Hematopoietic multipotent progenitor cell treated with erythropoietin and hydrocortisone succinate and interleukin-3 and kit ligand, for 17 days (in vitro differentiated cells): Measurements from ENCODE around the gene AHCYL2.
"Not testable (repeated sequence)": the region's sequence is repeated elsewhere in the genome, so short reads cannot be mapped to it uniquely, and the experiment has no call there.

Experiments used
- DNase-seq: peaks from one replicate; pipeline ENCODE4 v3.0.0-alpha.2; 2015; ENCODE audit warnings: low spot score

Gene AHCYL2

DNA sequence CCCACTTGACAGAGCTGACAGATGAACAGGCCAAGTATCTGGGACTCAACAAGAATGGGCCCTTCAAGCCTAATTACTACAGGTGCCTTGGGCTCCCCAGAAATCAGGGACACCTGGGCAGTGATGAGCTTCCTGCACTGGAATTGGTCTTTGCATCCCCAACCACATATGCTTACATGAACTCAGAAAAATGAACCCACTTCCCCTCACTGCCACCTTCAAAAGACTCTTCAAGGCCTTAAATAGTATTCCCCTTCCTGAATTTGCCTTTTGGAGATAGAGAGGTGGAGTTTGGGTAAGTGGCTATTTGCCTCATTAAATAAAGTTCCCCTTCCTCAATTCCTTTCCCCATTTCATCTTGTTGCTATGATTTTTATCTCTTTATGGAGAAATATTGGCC, 201.7 kb downstream of the AHCYL2 start:
- no peak for DNase-seq

DNA sequence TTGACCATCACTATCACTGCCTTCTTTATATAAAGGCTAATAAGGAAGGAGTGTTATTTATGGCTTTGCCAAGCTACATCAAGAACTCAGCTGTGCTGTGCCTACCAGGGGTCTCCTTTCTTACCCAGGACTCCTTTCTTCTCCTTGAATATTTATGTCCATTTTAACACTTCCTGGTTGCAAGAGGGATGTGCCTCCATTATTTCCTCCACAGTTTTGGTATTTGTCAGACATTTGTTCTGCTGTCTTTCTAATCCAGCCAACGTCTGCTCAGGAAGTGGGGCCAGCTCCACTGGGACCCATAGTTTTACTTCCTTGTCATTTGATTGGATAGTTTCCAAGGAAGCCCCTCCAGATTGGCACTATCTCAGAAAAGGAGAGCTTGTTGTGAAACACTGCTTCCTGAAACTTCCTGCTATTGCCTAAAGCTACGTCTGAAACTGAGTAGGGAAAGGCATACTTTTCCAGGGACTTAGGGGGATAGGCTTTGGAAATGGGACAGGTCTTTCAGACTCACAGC, 202.8 kb downstream of the AHCYL2 start:
- no peak for DNase-seq

DNA sequence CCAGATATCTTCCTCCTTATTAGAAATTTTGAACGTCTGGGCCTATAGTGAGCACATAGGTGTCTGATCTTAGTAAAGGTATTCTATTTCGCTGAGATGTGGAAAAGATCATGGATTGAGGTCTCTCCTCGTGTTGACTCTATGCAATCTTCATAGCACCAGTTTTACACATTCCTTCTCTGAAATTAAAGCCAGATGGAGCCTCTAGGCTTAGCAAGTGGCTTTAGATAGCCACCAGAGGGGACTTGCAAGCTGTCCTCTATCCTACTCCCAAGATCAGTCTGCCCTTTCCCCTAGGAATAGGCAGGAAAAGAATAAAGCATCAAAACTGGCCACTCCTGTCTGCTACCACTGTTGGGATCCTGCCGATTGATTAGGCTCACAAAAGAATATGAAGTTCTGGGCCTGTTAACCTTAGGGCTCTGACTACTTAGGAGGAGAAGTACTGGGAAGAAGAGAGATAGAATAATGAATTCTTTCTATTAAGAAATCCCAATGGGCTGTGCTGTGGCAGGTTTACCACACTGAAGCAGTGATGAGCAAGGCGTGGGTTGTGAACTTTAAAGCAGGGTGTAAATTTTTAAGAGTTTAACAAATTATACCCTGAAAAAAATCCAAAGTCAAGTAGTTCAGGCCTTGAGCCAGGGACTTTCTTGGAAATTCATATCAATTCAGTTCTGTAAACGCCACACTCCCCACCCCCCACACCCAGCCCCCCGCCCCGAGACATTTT, 207.2 kb downstream of the AHCYL2 start:
- DNase-seq, result no peak

DNA sequence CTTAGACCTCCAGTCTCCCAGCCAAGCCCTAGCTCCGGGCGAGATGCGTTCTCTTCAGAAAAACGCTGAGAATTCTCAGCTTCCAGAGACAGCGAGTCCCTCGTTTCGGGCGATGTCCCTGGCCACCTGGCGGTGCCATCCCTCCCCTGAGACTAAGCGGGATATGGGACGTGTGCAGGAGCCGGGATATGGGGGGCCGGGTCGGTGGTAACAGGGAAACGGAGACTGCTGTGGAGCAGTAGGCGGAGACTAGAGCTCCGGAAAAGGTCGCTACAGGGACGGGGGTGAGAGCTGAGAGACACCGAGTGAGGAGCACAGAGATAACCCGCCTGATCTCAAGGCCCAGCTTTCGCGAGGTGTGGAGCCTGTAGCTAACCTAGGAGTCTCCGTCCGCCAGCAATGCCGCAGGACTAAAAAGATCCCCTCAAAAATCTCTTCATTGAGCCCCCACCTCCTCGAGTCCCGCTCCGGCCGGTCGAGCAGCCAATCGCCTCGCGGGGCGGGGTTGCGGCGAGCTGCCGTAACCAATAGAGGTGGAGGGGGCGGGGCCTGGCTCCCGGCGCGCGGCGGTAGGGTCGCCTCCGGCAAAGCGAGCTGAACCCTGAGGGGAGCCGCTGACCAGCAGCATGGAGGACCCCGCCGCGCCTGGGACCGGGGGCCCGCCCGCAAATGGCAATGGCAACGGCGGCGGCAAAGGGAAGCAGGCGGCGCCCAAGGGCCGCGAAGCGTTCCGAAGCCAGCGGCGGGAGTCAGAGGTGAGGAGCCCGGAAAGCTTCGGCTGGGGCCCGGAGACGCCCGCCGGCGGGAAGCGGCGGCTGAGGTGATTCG, 209.2 kb downstream of the AHCYL2 start, which contains the start of gene STRIP2:
TSS of gene STRIP2 (plus strand) at position 586 of the 828 bp plus-strand sequence. CDS start at position 627, 41 bp downstream.
- peak; percentile 85 for DNase-seq

DNA sequence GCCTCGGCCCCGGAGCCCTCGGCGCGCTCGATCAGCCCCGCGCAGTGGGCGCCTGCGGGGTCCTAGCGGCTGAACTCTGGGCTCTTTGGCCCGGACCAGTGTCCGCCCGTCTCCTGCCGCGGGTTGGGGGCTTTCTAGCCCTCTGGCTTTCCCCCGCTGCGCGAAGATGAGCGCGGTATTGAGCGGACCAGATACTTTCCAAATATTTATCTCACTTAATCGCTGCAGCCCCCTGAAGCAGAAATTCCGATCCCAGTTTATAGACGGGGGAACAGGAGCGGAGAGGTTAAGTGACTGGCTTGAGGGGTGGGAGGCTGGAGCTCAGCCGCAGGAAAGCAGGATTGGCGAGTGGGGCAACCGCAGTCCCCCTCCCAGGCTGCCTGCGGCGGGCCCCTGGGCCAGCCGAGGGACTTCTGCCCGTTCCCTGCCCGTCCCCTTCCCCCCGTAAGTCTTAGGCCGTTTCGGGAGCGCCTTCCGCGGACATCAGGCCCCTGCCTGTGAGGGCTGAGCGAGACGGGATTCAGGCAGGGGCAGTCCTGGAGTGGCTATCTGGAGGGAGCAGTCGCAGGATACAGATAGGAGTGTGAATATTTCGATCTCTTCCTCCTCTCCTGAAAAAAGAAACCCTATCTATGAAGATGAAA, 210.0 kb downstream of the AHCYL2 start:
- DNase-seq, result peak; percentile 17

DNA sequence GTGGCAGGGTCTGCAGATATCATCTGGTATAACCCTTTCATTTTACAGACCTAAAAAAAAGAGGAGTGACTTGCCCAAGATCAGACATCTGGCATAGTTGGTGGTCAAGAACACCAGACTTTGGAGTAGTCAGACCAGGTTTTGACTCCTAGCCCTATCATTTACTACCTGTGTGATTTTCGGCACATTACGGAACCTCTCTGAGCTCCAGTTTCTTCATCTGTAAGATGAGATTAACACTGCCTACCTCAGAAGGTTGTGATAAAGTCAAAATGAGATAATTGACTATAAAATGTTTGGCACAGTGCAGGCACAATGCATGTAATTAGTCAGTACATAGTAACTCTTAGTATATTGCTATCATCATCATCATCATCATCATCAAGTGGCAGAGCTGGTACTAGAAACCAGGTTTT, 210.6 kb downstream of the AHCYL2 start:
- peak; percentile 23 for DNase-seq

DNA sequence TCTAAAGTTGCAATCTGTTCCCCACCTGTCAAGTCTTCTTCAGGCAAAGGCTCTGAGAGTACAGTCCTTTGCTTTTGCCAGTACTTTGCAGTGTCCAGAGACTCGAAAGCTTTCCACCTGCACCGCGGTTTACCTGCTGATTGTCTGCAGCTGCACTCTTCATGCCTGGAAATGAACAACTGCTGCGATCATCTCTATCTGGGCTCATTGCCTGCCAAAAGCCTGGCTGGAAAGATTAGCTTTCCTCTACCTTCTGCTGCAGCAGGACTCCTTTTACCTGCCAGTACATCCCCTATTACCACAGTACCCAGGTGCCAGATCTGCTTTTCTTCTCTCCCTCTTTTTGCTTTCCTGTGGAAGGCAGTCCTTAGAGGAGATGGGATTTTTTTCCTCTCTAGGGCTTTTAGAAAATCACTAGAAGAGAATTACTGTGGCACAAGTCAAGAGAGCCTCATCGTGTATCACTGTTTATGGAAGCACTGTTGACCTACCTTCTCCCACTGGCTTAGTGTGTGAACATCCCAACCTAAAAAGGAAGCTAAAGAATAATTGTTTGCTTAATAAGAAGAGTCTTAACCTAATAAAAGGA, 211.6 kb downstream of the AHCYL2 start:
- DNase-seq, result peak; percentile 44

DNA sequence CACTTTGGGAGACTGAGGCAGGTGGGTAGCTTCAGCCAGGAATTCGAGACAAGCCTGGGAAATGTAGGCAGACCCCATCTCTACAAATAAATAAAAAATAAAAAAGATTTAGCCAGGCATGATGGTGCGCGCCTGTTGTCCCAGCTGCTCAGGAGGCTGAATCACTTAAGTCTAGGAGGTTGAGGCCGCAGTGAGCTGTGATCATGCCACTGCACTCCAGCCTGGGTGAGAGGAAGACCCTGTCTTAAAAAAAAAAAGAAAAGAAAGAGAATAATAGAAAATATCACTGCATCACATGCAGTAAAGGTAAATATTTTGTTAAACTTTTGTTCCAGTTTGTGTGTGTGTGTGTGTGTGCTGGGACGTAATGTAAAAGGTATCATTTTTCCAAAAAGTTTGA, 212.4 kb downstream of the AHCYL2 start:
- DNase-seq, result no peak

DNA sequence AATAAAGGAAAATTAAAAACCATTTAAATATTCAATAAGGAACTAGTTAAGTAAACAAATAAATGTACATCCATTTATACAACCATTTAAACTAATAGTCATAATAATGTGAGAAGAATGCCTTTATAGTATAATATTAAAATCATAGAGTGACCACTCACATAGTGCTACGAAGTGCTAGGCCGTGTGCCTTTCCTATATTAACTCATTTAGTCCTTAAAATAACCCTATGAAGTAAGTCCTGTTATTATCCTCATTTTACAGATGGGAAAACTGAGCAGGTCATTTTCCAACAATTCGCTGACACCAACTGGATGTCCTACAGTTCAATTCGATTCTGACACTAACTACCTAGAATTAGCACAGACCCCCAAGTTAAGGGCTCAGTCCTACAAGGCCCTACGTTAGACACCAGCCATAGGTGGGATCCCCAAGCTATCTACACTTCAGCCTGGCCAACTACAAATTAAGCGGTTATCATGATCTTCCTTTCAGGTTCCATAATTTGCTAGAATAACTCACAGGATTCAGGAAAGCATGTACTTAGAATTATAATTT, 213.5 kb downstream of the AHCYL2 start:
- no peak for DNase-seq

DNA sequence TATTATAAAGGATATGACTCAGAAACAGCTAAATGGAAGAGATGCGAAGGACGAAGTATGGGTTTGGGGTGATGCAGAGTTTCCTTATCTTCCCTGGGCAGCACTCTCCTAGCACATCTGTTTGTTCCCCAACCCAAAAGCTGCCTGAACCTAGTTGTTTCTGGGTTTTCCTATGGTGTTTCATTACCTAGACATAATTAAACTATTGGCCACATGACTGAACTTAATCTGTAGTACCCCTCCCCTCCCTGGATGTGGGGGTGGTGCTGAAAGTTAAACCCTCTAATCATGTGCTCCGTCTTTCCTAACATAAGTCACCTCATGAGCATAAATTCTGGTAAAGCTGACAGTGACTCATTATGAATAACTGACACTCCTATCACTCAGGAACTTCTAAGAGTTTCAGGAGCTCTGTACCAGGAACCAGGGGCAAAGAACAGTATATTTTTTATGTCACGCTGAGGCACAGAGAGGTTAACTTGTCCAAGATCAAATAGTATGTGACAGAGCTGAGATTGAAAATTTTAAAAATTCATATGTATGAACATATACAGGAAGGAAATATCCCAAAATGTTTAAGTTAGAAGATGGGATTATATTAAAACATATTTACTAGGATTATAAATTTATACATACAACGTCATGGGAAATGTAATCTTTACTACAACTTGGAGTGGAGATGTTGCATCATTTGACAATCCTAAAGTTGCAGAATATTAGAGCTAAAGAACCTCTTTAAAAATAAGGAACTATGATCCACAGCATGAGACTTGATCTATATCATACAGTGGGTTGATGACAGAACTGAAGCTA, 214.2 kb downstream of the AHCYL2 start:
- peak; percentile 78 for DNase-seq

DNA sequence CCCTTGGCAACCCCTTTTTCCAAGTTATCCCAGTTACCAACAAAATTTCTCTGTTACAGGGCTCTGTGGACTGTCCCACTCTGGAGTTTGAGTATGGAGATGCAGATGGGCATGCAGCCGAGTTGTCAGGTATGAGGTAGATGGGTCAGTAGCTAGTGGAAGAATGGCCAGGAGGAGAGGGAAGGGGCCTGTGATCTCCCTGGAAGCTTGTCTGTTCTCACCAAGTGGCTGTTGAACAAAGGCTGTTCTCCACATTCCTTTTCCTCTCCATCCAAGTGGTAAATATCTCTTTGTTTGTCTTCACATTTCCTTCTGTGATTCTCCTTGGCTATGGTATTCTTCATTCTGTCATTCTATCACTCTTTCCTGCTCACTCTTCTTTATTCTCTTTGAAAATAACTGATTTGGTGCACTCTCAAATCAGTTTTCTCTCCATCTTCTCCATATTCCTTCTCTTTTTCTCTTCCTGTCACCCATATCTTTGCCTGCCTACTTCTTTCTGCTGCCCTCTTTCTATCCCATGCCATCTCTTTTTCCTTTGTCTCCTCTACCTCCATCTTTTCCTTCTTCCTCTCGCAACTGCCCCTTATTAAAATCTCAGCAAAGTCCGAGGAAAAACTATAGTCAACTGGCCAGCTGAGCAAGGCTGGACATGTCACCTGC, 215.3 kb downstream of the AHCYL2 start:
- no peak for DNase-seq

DNA sequence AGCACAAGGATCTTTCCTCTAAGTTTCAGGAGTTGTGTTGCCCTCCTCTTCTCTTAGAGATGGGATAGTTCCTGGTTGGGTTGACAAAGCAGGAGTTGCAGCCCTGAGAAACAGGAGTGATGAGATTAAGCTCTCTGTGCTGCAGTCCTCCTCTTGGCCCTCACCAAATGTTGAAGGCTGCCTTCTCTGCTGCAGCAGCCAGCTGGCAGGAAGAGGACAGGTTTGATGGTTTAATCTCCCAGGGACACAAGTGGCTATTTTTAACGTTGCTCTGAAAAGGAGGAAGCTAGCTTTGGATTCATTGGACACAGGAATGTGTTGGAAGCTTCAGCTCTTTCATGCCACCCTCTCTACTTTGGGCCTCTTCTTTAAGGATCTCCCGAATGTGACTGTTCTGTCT, 218.8 kb downstream of the AHCYL2 start:
- no peak for DNase-seq

DNA sequence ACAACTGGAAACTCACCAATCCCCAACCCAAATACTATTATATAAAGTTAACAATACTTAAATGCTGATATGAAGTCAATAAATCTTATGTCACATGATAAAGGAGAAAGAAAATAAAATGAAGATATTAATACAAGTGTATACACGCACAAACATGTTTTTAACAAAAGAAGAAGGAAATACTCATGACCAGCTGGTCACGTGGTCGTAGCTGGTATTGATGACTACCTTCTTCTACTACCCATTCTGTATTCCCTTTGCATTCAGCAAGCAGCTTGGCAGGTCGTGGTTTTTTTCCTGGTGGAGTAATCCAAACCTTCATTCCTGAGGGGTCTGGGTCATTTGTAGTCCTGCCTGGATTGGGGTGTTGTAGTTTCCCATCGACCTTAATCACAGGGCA, 219.9 kb downstream of the AHCYL2 start:
- DNase-seq, result not testable (repeated sequence)

DNA sequence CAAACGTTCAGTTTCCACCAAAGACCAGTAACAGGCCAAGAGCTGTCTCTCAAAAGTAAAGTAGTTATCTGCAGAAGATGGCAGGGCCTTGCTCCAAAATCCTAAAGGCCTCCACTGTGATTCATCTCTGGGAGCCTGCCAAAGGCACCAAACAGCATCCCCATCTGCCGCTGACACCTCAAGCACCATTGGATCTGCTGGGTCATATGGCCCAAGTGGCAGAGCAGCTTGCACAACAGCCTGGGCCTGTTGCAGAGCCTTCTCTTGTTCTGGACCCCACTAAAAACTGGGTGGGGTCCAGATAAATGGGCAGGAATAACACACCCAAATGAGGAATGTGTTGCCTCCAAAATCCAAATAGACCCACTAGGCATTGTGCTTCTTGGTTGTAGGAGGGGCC, 222.1 kb downstream of the AHCYL2 start:
- not testable (repeated sequence) for DNase-seq

DNA sequence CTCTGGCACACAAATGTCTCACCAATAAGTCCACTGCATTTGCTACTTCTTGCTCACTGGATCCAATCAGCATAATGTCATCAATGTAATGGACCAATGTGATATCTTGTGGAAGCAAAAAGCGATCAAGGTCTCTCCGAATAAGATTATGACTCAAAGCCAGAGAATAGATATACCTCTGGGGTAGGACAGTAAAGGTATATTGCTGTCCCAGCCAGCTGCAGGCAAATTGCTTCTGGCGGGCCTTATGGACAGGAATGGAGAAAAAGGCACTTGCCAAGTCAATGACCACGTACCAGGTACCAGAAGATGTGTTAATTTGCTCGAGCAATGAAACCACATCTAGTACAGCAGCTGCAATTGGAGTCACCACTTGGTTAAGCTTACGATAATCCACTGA, 222.6 kb downstream of the AHCYL2 start:
- not testable (repeated sequence) for DNase-seq

DNA sequence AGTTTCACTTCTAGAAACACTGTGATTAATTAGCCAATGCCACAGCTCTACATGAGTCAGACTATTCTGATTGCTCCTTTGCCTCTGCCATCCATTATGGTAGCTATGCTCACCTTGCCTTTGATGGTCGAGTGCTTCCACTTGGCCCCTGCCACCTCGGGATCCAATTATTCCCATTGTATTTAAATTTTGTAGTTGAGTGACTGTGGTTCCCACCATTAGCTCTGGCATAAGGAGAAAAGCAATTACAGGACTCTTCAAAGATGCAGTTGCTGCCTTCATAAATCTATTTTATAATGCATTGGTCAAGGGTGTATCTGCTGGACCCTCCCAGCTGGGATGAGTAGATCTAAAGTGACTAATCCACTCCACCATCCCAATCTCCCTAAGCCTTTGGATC, 223.8 kb downstream of the AHCYL2 start:
- not testable (repeated sequence) for DNase-seq

DNA sequence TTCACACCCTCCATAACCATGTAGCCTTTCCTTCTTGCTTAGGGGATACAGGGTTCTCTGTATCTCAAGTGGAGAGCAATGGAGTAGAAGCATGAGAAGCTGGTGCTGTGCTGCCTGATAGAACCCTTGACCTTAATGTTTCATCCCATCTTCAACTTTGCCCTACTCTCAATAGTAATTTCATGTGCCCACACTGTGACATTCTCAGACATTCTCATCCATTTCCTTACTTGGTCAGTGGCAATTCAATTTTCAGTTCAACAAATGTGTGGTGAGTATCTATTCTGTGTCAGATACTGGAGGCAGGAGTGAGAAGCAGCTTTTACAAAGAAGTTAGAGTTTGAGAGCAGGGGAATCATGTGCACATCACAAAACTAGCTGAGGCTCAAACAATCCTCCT, 225.5 kb downstream of the AHCYL2 start:
- DNase-seq, result no peak

DNA sequence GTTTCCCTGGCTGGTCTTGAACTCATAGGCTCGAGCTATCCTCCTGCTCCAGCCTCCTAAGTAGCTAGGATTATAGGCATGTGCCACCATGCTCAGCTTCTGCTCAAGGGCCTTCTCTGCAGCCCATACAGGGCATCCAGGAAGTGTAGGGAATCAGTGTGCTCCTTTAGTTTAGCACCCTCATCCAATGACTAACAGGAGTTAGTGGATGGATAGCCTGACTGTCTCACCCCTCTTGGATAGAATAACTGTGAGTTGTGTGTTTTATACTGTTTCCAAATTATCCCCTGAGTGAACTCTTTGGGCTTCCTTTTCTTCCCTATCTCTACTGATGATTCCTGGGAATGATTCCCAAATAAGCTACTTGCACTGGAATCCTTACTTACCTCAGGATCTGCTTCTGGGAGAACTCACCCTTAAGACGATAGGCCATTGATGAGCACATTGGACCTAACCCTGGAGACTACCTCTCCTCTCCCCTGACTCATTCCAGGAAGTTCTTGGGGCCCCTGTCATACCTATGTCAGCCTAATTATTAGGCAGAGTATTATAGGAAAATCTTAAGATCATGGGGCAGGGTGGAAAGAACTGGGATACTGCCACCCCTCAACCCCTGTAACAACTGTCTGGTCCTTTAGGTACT, 227.9 kb downstream of the AHCYL2 start:
- no peak for DNase-seq

DNA sequence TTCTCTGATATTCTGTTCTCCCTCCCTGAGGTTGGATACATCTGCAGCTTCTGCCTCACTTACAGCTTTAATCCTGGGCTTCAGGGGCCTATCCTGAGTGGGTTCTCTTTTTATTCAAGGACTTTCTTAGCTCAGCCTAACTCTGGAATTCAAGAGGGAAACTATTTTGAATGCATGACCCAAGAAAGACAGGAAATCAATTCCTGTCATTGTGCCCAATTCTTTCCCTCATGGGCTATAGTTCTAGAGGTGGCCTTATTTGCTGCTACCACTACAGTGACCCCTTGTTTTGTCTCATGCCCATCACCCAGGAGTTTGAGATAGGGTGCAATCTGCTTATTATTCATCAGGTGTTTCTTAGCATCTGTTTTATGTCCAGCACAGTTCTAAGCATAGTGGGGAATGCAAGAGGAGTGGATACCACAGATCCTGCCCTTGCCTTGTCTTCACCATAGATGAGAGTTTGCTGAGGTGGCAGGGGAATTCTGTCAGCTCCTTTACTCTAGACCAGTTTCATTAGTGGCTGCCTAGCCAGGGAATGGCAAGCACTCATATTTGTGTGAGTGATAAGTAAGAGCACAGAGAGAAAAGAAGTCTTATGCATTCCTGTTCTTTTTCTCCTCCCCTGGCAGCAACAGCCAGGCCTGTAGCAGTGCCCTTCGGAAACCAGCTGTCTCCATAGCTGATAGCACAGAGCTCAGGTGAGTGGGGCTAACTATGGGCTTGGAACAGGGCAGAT, 228.8 kb downstream of the AHCYL2 start:
- DNase-seq, result no peak
